ENCODE data around the gene SLC7A5.
"Not testable (repeated sequence)": the region's sequence is repeated elsewhere in the genome, so short reads cannot be mapped to it uniquely, and the experiment has no call there.

The SLC7A5 gene

GRCh38 chr16:87882436-87883019, 13.2 kb upstream of the SLC7A5 start:
- no peak for TF ChIP-seq CTCF (conservative IDR thresholded peaks at IDR 0.05; ENCODE audit: low read length)

GRCh38 chr16:87881324-87882200, 12.3 kb upstream of the SLC7A5 start:
- no peak for DNase-seq (ENCODE audit: low read depth)
- H3K4me3 ChIP-seq (ENCODE audit: low read length), result no peak overlapping the region
- no peak for TF ChIP-seq CTCF (conservative IDR thresholded peaks at IDR 0.05; ENCODE audit: low read length)

More at GRCh38 chr16:87882436-87883019, 13.2 kb upstream of the SLC7A5 start:
- DNase-seq (ENCODE audit: low read depth), result no peak
- no peak overlapping the region for H3K4me3 ChIP-seq (ENCODE audit: low read length)

DNA sequence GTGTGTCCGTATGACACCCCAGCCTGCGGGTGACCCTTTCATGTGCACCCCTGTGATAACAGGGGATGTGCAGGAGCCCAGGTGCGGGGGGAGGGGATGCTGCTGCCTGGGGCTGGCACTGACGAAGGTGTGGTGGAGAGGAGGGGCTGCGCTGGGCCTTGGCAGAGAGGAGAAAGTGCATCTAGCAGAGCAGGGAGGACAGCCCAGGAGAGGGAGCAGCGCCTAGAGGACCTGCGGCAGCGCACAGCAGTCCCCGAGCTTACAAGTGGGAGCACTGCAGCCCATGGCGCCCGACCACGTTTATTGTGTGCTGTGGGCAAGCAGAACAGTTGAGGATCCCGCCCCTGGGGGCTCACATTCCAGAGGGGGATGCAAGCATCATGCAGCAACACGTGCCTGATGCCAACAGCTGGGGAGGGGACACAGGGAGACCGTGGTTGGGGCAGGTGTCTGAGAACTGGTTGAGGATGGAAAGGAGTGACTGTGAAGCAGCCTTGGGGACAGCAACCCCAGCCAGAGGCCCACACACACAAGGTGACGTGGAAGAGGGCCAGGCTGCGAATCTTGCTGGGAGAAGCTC, 10.9 kb upstream of the SLC7A5 start:
- H3K4me3 ChIP-seq (ENCODE audit: low read length), result no peak overlapping the region
- no peak for DNase-seq (ENCODE audit: low read depth)
- TF ChIP-seq CTCF (conservative IDR thresholded peaks at IDR 0.05; ENCODE audit: low read length), result no peak

DNA sequence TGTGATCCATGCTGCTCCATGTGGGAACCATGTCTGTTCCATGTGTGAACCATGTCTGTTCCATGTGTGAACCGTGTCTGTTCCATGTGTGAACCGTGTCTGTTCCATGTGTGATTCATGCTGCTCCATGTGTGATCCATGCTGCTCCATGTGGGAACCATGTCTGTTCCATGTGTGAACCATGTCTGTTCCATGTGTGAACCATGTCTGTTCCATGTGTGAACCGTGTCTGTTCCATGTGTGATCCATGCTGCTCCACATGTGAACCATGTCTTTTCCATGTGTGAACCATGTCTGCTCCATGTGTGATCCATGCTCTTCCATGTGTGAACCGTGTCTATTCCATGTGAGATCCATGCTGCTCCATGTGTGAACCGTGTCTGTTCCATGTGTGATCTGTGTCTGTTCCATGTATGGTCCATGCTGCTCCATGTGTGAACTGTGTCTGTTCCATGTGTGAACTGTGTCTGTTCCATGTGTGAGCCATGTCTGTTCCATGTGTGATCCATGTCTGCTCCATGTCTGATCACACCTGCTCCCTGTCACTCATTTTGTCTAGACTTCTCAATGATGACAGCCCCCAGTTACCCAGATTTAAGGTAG, 10.2 kb upstream of the SLC7A5 start:
- H3K4me3 ChIP-seq (ENCODE audit: low read length); DNase-seq (ENCODE audit: low read depth): not testable (repeated sequence)

DNA sequence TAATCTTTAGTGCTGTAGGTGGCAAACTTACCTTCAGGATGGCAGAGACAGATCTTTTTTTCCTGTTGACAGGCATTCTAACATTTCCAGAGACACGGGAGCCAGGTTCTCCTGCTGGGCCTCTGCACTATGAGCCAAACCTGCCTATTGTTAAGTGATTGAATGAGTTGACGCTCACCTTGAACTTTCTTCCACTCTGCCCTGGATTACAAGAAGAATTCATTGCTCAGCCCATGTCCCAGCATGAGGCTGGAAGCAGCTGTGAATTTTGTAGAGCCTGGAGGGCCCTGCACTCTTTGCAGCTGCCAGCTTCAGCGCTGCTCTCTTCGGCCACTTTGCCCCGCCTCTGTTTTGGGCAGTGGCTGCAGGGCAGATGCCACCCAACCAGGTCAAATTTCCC, 9.4 kb upstream of the SLC7A5 start:
- TF ChIP-seq CTCF (conservative IDR thresholded peaks at IDR 0.05; ENCODE audit: low read length), result no peak
- H3K4me3 ChIP-seq (ENCODE audit: low read length), result no peak overlapping the region
- DNase-seq (ENCODE audit: low read depth), result no peak

GRCh38 chr16:87877942-87878507, 8.7 kb upstream of the SLC7A5 start:
- TF ChIP-seq CTCF (conservative IDR thresholded peaks at IDR 0.05; ENCODE audit: low read length), result peak; percentile 45
- no peak overlapping the region for H3K4me3 ChIP-seq (ENCODE audit: low read length)
- DNase-seq (ENCODE audit: low read depth), result no peak
